Measurements from ENCODE around the gene HSCB. TPM values are rescaled to one million over a fixed set of nuclear protein-coding genes. Genes with fewer than 3 reads are reported as not detected.
"Not testable (repeated sequence)": the region's sequence is repeated elsewhere in the genome, so short reads cannot be mapped to it uniquely, and the experiment has no call there.

Gene HSCB
- total and polyA plus RNA-seq, 2 of the 4 experiments (the other 2 are of a cell fraction) = 5.4 to 13.2 TPM

DNA sequence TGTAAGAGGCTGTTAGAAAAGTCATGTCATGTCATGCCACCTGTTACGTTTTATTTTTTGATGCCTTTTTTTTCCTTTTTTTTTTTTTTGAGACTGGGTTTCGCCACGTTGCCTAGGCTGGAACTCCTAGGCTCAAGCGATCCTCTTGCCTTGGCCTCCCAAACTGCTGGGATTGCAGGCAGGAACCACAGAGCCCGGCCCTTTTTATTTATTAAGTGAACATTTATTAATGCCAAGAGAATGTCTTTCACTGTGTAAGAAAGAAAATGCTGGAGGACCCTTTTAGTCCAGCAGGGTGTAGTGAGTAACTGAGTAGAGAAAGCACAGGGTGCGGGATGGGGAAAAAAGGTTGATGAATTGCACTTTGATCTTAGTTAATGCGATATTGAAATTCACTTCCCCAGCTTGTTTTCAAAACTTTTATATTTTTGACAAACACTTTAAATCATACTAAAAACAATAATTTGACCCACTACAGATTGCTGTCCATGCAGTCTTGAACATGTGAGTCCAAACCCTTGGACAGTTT, 60.8 kb downstream of the HSCB start:
- no peak overlapping the region for H3K23ac ChIP-seq (ENCODE audit: low read depth, low read length)
- H3K56ac ChIP-seq (ENCODE audit: extremely low read depth, insufficient read depth, low read length) = no peak overlapping the region
- no peak overlapping the region for H3K4me3 ChIP-seq (ENCODE audit: insufficient read depth, low read depth, low read length)
- TF ChIP-seq MAZ (IDR thresholded peaks at IDR 0.05; ENCODE audit: borderline replicate concordance, low read depth, low read length) = no peak
- no peak overlapping the region for H3K14ac ChIP-seq (replicated peaks; ENCODE audit: low read depth, low read length)
- H4K8ac ChIP-seq (ENCODE audit: low read depth in 2 of 2, low read length in 2 of 2) = no peak overlapping the region
- ChIA-PET CTCF (interaction anchor here (0.6 kb wide), 2 partner anchors 10 to 27 kb away, joined by 3 read pairs; no protein-coding TSS in a partner anchor), POLR2A (ENCODE audit: unreplicated experiment) (interaction anchor here (0.7 to 1.0 kb wide), 2 partner anchors 9 to 1262 kb away, joined by 4 read pairs; no protein-coding TSS in a partner anchor)
- H2BK120ac ChIP-seq (ENCODE audit: low read depth, low read length) = no peak overlapping the region
- in situ Hi-C loops (cut with MboI; ENCODE audit: low sequenced_read_pairs) (no loop called here), intact Hi-C loops (cut with micrococcal nuclease) (no loop called here), dilution Hi-C loops (cut with HindIII; ENCODE audit: low sequenced_read_pairs, unreplicated experiment) (no loop called here)
- no peak overlapping the region for H2AK9ac ChIP-seq (replicated peaks; ENCODE audit: low read depth, low read length, poor library complexity)
- H3K36me3 ChIP-seq (ENCODE audit: control insufficient read depth, insufficient read depth, low read length) = peaks cover 2% of the 10 kb centered on the region; the same call in 1 of the 2 replicates
- 50% methylated on average over 1 of the region's 7 CpGs; no CpG with 5 or more reads in 1 of the 2 experiments for WGBS, 2 experiments (ENCODE audit: extremely low coverage in 2 of 2, insufficient read length in 1 of 2)
- no peaks in the 10 kb centered on the region for H3K27me3 ChIP-seq (ENCODE audit: control insufficient read depth, insufficient read depth, low read length)
- H3K9ac ChIP-seq (ENCODE audit: low read depth, low read length) = no peak overlapping the region
- no TSS peak for BruUV-seq (replicated peaks)
- no peaks in the 10 kb centered on the region for H3K9me1 ChIP-seq (ENCODE audit: insufficient read depth, low read length)
- no peak overlapping the region for H2AK5ac ChIP-seq (ENCODE audit: low read depth, low read length)
- no peak overlapping the region for H2BK20ac ChIP-seq (ENCODE audit: low read depth, low read length)
- H4K91ac ChIP-seq (ENCODE audit: insufficient read depth, low read depth, low read length) = no peak overlapping the region
- no peak overlapping the region for H3K27ac ChIP-seq (ENCODE audit: insufficient read depth, low read length)
- H3K79me1 ChIP-seq (ENCODE audit: low read depth in 1 of 2, low read length in 2 of 2) = peaks cover 16 to 31% of the 10 kb centered on the region in 2 experiments; a peak in 3 of 4 replicates
- no peak overlapping the region for H4K5ac ChIP-seq (ENCODE audit: low read depth, low read length)
- no peak overlapping the region for H2AFZ ChIP-seq (replicated peaks; ENCODE audit: low read length, poor library complexity)
- no peak for ATAC-seq (ENCODE audit: low read depth)
- DNase-seq = no peak
- H3K4ac ChIP-seq (ENCODE audit: low read depth, low read length) = no peak overlapping the region
- H3K4me1 ChIP-seq (ENCODE audit: control insufficient read depth, insufficient read depth, low read length) = no peaks in the 10 kb centered on the region
- no peak overlapping the region for H3K18ac ChIP-seq (ENCODE audit: low read depth, low read length)
- H2BK5ac ChIP-seq (ENCODE audit: low read depth, low read length, poor library complexity, severe bottlenecking) = no peak overlapping the region
- H3K4me2 ChIP-seq (ENCODE audit: low read depth, low read length) = no peak overlapping the region
- no peaks in the 10 kb centered on the region for H3K9me3 ChIP-seq (ENCODE audit: control insufficient read depth, insufficient read depth, low read length)
- H4K20me1 ChIP-seq (ENCODE audit: insufficient read depth, low read length) = peaks cover 11% of the 10 kb centered on the region
- H2BK15ac ChIP-seq (ENCODE audit: low read depth, low read length) = no peak overlapping the region; the same call in 2 of the 3 replicates

DNA sequence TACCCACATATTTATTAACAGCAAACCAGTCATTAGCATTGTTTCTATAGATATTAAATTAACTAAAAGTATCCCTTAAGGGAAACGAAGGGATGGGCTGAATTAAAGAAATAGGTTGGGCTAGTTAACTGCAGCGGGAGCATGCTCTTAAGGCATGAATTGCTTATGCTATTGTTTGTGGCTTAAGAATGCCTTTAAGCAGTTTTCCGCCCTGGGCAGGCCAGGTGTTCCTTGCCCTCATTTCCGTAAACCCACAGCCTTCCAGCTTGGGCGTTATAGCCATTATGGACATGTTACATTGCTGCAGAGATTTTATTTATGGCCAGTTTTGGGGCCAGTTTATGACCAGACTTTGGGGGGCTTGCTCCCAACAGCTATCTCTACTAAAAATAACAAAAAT, 63.6 kb downstream of the HSCB start:
- H4K5ac ChIP-seq (ENCODE audit: low read depth, low read length); BruUV-seq (replicated peaks); H4K91ac ChIP-seq (ENCODE audit: insufficient read depth, low read depth, low read length); H2BK20ac ChIP-seq (ENCODE audit: low read depth, low read length); H3K9me3 ChIP-seq (ENCODE audit: control insufficient read depth, insufficient read depth, low read length); ATAC-seq (ENCODE audit: low read depth); POLR2A ChIA-PET (ENCODE audit: unreplicated experiment); H3K27ac ChIP-seq (ENCODE audit: insufficient read depth, low read length); DNase-seq; H3K4ac ChIP-seq (ENCODE audit: low read depth, low read length); H3K56ac ChIP-seq (ENCODE audit: extremely low read depth, insufficient read depth, low read length); H2BK120ac ChIP-seq (ENCODE audit: low read depth, low read length); H3K4me2 ChIP-seq (ENCODE audit: low read depth, low read length); H2AK5ac ChIP-seq (ENCODE audit: low read depth, low read length); H2BK15ac ChIP-seq (ENCODE audit: low read depth, low read length); H3K9ac ChIP-seq (ENCODE audit: low read depth, low read length); H3K4me3 ChIP-seq (ENCODE audit: insufficient read depth, low read depth, low read length); H3K4me1 ChIP-seq (ENCODE audit: control insufficient read depth, insufficient read depth, low read length); H3K18ac ChIP-seq (ENCODE audit: low read depth, low read length); H2BK5ac ChIP-seq (ENCODE audit: low read depth, low read length, poor library complexity, severe bottlenecking); H3K23ac ChIP-seq (ENCODE audit: low read depth, low read length); H3K9me1 ChIP-seq (ENCODE audit: insufficient read depth, low read length); H3K36me3 ChIP-seq (ENCODE audit: control insufficient read depth, insufficient read depth, low read length); in situ Hi-C loops (cut with MboI; ENCODE audit: low sequenced_read_pairs); H4K8ac ChIP-seq (ENCODE audit: low read depth in 2 of 2, low read length in 2 of 2); H4K20me1 ChIP-seq (ENCODE audit: insufficient read depth, low read length); CTCF ChIA-PET; H2AFZ ChIP-seq (replicated peaks; ENCODE audit: low read length, poor library complexity); dilution Hi-C loops (cut with HindIII; ENCODE audit: low sequenced_read_pairs, unreplicated experiment); intact Hi-C loops (cut with micrococcal nuclease); H3K14ac ChIP-seq (replicated peaks; ENCODE audit: low read depth, low read length); H3K27me3 ChIP-seq (ENCODE audit: control insufficient read depth, insufficient read depth, low read length); H2AK9ac ChIP-seq (replicated peaks; ENCODE audit: low read depth, low read length, poor library complexity): not testable (repeated sequence)
- WGBS, 2 experiments (ENCODE audit: extremely low coverage in 2 of 2, insufficient read length in 1 of 2) = 80% methylated on average over 1 of the region's 5 CpGs; no CpG with 5 or more reads in 1 of the 2 experiments
- peaks cover 13 to 26% of the 10 kb centered on the region in 2 experiments; a peak in 3 of 4 replicates for H3K79me1 ChIP-seq (ENCODE audit: low read depth in 1 of 2, low read length in 2 of 2)
